IMR-90 (cell line): ENCODE data around the gene METAP2. TPM values are rescaled to one million over a fixed set of nuclear protein-coding genes. Genes with fewer than 3 reads are reported as not detected.

ENCODE experiments used
- ATAC-seq: fragments of 200-7000 bp; cut with Tn5 transposase; 2 replicates; pipeline ENCODE4 v1.9.1; 2020; ENCODE audit warnings: low read depth, mild to moderate bottlenecking, moderate library complexity
- BruUV-seq: library from RNA; stranded (reverse); fragments of 400-500 nt; replicated peaks from 2 replicates; lab custom pipeline; 2021; lab: Mats Ljungman, UMichigan
- CTCF ChIA-PET: fragments of 300-600 bp; formaldehyde crosslinking; extraction: SDS; loops from one replicate; lab custom pipeline; 2021; ENCODE audit warnings: antibody characterized with exemption; lab: Yijun Ruan, JAX
- POLR2A ChIA-PET: fragments of 300-600 bp; sonication (Branson Sonifier 250); formaldehyde crosslinking; loops from one replicate; lab custom pipeline; 2022; ENCODE audit warnings: antibody characterized with exemption; ENCODE audit not compliant: unreplicated experiment; lab: Charles Lee
- DNase-seq: peaks from one replicate; pipeline ENCODE4 v3.0.0; 2013
- H2AFZ ChIP-seq: replicated peaks from 2 replicates; pipeline ENCODE3; 2013; ENCODE audit warnings: low read length, mild to moderate bottlenecking; ENCODE audit not compliant: poor library complexity
- H2AK5ac ChIP-seq: 2 replicates; pipeline ENCODE4 v1.6.1; 2013; ENCODE audit warnings: low read depth, low read length, inconsistent platforms
- H2AK9ac ChIP-seq: replicated peaks from 2 replicates; pipeline ENCODE3; 2013; ENCODE audit warnings: mild to moderate bottlenecking, low read depth, low read length, moderate library complexity; ENCODE audit not compliant: poor library complexity
- H2BK120ac ChIP-seq: 2 replicates; pipeline ENCODE4 v1.6.1; 2013; ENCODE audit warnings: low read depth, low read length, inconsistent platforms
- H2BK15ac ChIP-seq: 3 replicates; pipeline ENCODE4 v1.6.1; 2013; ENCODE audit warnings: low read depth, low read length, inconsistent platforms
- H2BK20ac ChIP-seq: 2 replicates; pipeline ENCODE4 v1.6.1; 2013; ENCODE audit warnings: low read depth, mild to moderate bottlenecking, inconsistent platforms, low read length, moderate library complexity
- H2BK5ac ChIP-seq: 2 replicates; pipeline ENCODE4 v1.6.1; 2013; ENCODE audit warnings: mild to moderate bottlenecking, low read depth, low read length, inconsistent platforms; ENCODE audit not compliant: poor library complexity, severe bottlenecking
- H3K14ac ChIP-seq: replicated peaks from 2 replicates; pipeline ENCODE4 v1.6.1; 2013; ENCODE audit warnings: low read depth, low read length, inconsistent platforms
- H3K18ac ChIP-seq: 2 replicates; pipeline ENCODE4 v1.6.1; 2013; ENCODE audit warnings: low read depth, low read length, control low read depth
- H3K23ac ChIP-seq: 2 replicates; pipeline ENCODE4 v1.6.1; 2013; ENCODE audit warnings: low read depth, low read length, inconsistent platforms
- H3K27ac ChIP-seq: 2 replicates; pipeline ENCODE4 v1.5.1; 2013; ENCODE audit warnings: mild to moderate bottlenecking, control low read depth, low read length; ENCODE audit not compliant: insufficient read depth
- H3K27me3 ChIP-seq: 2 replicates; pipeline ENCODE4 v1.6.1; 2013; ENCODE audit warnings: low read length; ENCODE audit not compliant: control insufficient read depth, insufficient read depth
- H3K36me3 ChIP-seq: 2 replicates; pipeline ENCODE4 v1.6.1; 2013; ENCODE audit warnings: low read length, mixed read lengths; ENCODE audit not compliant: control insufficient read depth, insufficient read depth
- H3K4ac ChIP-seq: 2 replicates; pipeline ENCODE4 v1.6.1; 2013; ENCODE audit warnings: low read depth, low read length, inconsistent platforms
- H3K4me1 ChIP-seq: 2 replicates; pipeline ENCODE4 v1.6.1; 2013; ENCODE audit warnings: low read length, mixed read lengths; ENCODE audit not compliant: control insufficient read depth, insufficient read depth
- H3K4me2 ChIP-seq: 2 replicates; pipeline ENCODE4 v1.6.1; 2013; ENCODE audit warnings: low read depth, mild to moderate bottlenecking, control low read depth, low read length, moderate library complexity
- H3K4me3 ChIP-seq: 2 replicates; pipeline ENCODE4 v1.5.1; 2013; ENCODE audit warnings: low read depth, mild to moderate bottlenecking, control low read depth, low read length, moderate library complexity; ENCODE audit not compliant: insufficient read depth
- H3K56ac ChIP-seq: 2 replicates; pipeline ENCODE4 v1.6.1; 2013; ENCODE audit warnings: low read length, inconsistent platforms; ENCODE audit not compliant: insufficient read depth; ENCODE audit errors: extremely low read depth
- H3K79me1 ChIP-seq, 2 experiments: 2 replicates each; pipeline ENCODE4 v1.6.1; 2013; ENCODE audit warnings: low read length in 2 of 2, inconsistent platforms in 1 of 2, low read depth in 1 of 2
- H3K9ac ChIP-seq: 2 replicates; pipeline ENCODE4 v1.6.1; 2013; ENCODE audit warnings: low read depth, low read length, control low read depth
- H3K9me1 ChIP-seq: 2 replicates; pipeline ENCODE4 v1.6.1; 2013; ENCODE audit warnings: low read length, inconsistent platforms; ENCODE audit not compliant: insufficient read depth
- H3K9me3 ChIP-seq: 2 replicates; pipeline ENCODE4 v1.6.1; 2013; ENCODE audit warnings: low read length; ENCODE audit not compliant: control insufficient read depth, insufficient read depth
- H4K20me1 ChIP-seq: 2 replicates; pipeline ENCODE4 v1.6.1; 2013; ENCODE audit warnings: low read length, inconsistent platforms; ENCODE audit not compliant: insufficient read depth
- H4K5ac ChIP-seq: 2 replicates; pipeline ENCODE4 v1.6.1; 2013; ENCODE audit warnings: mild to moderate bottlenecking, low read depth, low read length, control low read depth
- H4K8ac ChIP-seq, 2 experiments: 2 replicates each; pipeline ENCODE4 v1.6.1; 2013; ENCODE audit warnings: low read depth in 2 of 2, low read length in 2 of 2, control low read depth in 1 of 2, inconsistent platforms in 1 of 2
- H4K91ac ChIP-seq: 2 replicates; pipeline ENCODE4 v1.6.1; 2013; ENCODE audit warnings: low read depth, low read length, inconsistent platforms; ENCODE audit not compliant: insufficient read depth
- BHLHE40 ChIP-seq: fragments of 150-350 bp; IDR thresholded peaks from 2 replicates; pipeline ENCODE4 v1.6.1; 2016; ENCODE audit warnings: mild to moderate bottlenecking, low read depth, low read length
- CEBPB ChIP-seq: IDR thresholded peaks from 2 replicates; pipeline ENCODE4 v1.6.1; 2012; ENCODE audit warnings: low read depth, low read length, improper control_type of control experiment
- CHD1 ChIP-seq: IDR thresholded peaks from 2 replicates; pipeline ENCODE4 v1.6.1; 2012; ENCODE audit warnings: low read depth, low read length, improper control_type of control experiment
- CTCF ChIP-seq: conservative IDR thresholded peaks from 2 replicates; pipeline ENCODE4 v1.5.1; 2012; ENCODE audit warnings: mild to moderate bottlenecking, low read depth, low read length, improper control_type of control experiment
- ELK1 ChIP-seq: fragments of 150-350 bp; IDR thresholded peaks from 2 replicates; pipeline ENCODE4 v1.6.1; 2016; ENCODE audit warnings: low read depth, mild to moderate bottlenecking, low read length, moderate library complexity, borderline replicate concordance
- FOS ChIP-seq: fragments of 150-350 bp; IDR thresholded peaks from 2 replicates; pipeline ENCODE4 v1.6.1; 2016; ENCODE audit warnings: low read depth, low read length
- MAFK ChIP-seq: IDR thresholded peaks from 2 replicates; pipeline ENCODE4 v1.6.1; 2012; ENCODE audit warnings: low read depth, low read length, improper control_type of control experiment
- MAZ ChIP-seq: IDR thresholded peaks from 2 replicates; pipeline ENCODE4 v1.6.1; 2012; ENCODE audit warnings: low read depth, mild to moderate bottlenecking, low read length, improper control_type of control experiment, moderate library complexity, borderline replicate concordance
- MXI1 ChIP-seq: IDR thresholded peaks from 2 replicates; pipeline ENCODE4 v1.6.1; 2012; ENCODE audit warnings: low read depth, mild to moderate bottlenecking, low read length, moderate library complexity, borderline replicate concordance
- POLR2A ChIP-seq: IDR thresholded peaks from 2 replicates; pipeline ENCODE4 v1.6.1; 2012; ENCODE audit warnings: mild to moderate bottlenecking, low read depth, low read length
- RAD21 ChIP-seq: IDR thresholded peaks from 2 replicates; pipeline ENCODE4 v1.6.1; 2012; ENCODE audit warnings: low read length, improper control_type of control experiment
- RCOR1 ChIP-seq: IDR thresholded peaks from 2 replicates; pipeline ENCODE4 v1.6.1; 2012; ENCODE audit warnings: mild to moderate bottlenecking, low read length, improper control_type of control experiment; ENCODE audit not compliant: insufficient replicate concordance
- RFX5 ChIP-seq: IDR thresholded peaks from 2 replicates; pipeline ENCODE4 v1.8.0; 2012; ENCODE audit warnings: low read depth, mild to moderate bottlenecking, low read length, moderate library complexity
- SMC3 ChIP-seq: fragments of 150-350 bp; IDR thresholded peaks from 2 replicates; pipeline ENCODE4 v1.6.1; 2016; ENCODE audit warnings: low read depth, mild to moderate bottlenecking, antibody characterized with exemption, low read length, moderate library complexity
- dilution Hi-C: fragments of 300-500 bp; cut with HindIII; formaldehyde crosslinking; loops from one replicate; pipeline ENCODE4 v1.14.3; 2018; ENCODE audit warnings: low sequenced_read_pairs; ENCODE audit not compliant: unreplicated experiment
- in situ Hi-C: fragments of 300-500 bp; cut with MboI; formaldehyde crosslinking; loops from 3 replicates; pipeline ENCODE4 v1.14.3; 2019; ENCODE audit warnings: low sequenced_read_pairs, inconsistent platforms, mixed read lengths
- intact Hi-C: fragments of 100-400 bp; cut with micrococcal nuclease; formaldehyde crosslinking; loops from 2 replicates; pipeline ENCODE4 v1.10.0; 2022
- polyA plus RNA-seq, 3 experiments: library from polyadenylated mRNA; depleted of rRNA; stranded (reverse); fragments of >200 nt; gene quantifications; 2 replicates each; pipeline ENCODE4 v1.2.3, GENCODE V29; 2012; ENCODE audit warnings: low replicate concordance in 1 of 3
- total RNA-seq: library from RNA; depleted of rRNA; stranded (reverse); fragments of >200 nt; gene quantifications from 2 replicates; pipeline ENCODE4 v1.2.3, GENCODE V29; 2012

Gene METAP2
- total and polyA plus RNA-seq, 2 of the 4 experiments (the other 2 are of a cell fraction), result 62.5 to 72.9 TPM

DNA sequence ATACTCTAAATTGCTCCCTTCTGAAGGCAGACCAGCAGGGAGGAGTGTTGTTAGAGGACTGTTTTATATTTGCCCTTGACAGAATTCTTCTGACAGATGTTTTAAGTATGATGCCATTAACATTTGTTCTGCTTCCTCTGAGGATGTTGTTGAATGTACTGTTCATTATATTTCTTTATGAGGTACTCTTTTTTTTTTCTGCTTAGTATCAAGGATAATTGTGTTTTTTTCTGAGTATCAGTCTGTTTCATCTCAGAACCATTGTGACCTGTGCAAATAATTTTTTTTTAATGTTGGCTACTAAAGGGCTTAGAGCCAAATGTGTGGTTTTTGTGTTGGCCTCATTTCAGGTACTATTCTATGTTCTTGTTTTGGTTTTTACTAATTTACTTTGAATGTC, 10.6 kb downstream of the METAP2 start:
- BruUV-seq, result no TSS peak
- Histone ChIP-seq H2AK5ac (no peak overlapping the region), H4K5ac (no peak overlapping the region), H3K4me3 (no peak overlapping the region), H3K79me1 (peaks cover 15 to 52% of the 10 kb centered on the region in 2 experiments), H3K56ac (no peak overlapping the region), H3K27me3 (no peaks in the 10 kb centered on the region), H2AK9ac (no peak overlapping the region), H3K27ac (no peak overlapping the region), H3K9me3 (no peaks in the 10 kb centered on the region), H4K8ac (no peak overlapping the region), H2BK15ac (no peak overlapping the region), H3K14ac (no peak overlapping the region), H3K4ac (no peak overlapping the region), H3K36me3 (peaks cover 20% of the 10 kb centered on the region), H3K4me2 (no peak overlapping the region), H2AFZ (no peak overlapping the region), H4K91ac (no peak overlapping the region), H3K23ac (no peak overlapping the region), H2BK20ac (no peak overlapping the region), H2BK120ac (no peak overlapping the region), H3K18ac (no peak overlapping the region), H2BK5ac (no peak overlapping the region), H3K9ac (no peak overlapping the region), H3K9me1 (peaks cover 9% of the 10 kb centered on the region), H3K4me1 (peaks cover 5% of the 10 kb centered on the region), H4K20me1 (peaks cover 29% of the 10 kb centered on the region; the same call in 1 of the 2 replicates)
- POLR2A ChIA-PET, result no interaction called here
- in situ Hi-C loops (no loop called here), dilution Hi-C loops (no loop called here), intact Hi-C loops (no loop called here)
- no peak for TF ChIP-seq CEBPB
- no peak for TF ChIP-seq RCOR1
- no peak for TF ChIP-seq ELK1
- no peak for TF ChIP-seq CTCF
- no peak for TF ChIP-seq RAD21
- no peak for TF ChIP-seq RFX5
- no peak for TF ChIP-seq SMC3
- no peak for TF ChIP-seq POLR2A
- no peak for TF ChIP-seq BHLHE40
- no peak for TF ChIP-seq CHD1
- no peak for TF ChIP-seq MXI1
- TF ChIP-seq FOS, result no peak
- no peak for TF ChIP-seq MAZ
- TF ChIP-seq MAFK, result no peak
- DNase-seq (peak; percentile 10), ATAC-seq (no peak; the same call in 1 of the 2 replicates)
- CTCF ChIA-PET, result interaction anchor here (0.6 kb wide), 1 partner anchor 50 kb away, joined by 4 read pairs; no protein-coding TSS in a partner anchor
